GM19193 (cell line): Measurements from ENCODE around the gene ME1.

Experiments used
- POLR2A ChIP-seq: IDR thresholded peaks from 4 replicates; pipeline ENCODE4 v1.6.1; 2011; ENCODE audit not compliant: insufficient read depth, insufficient read length; ENCODE audit errors: extremely low read depth

The ME1 gene

GRCh38 chr6:83192456-83192855, 238.4 kb downstream of the ME1 start:
- TF ChIP-seq POLR2A, result no peak

- no peak for TF ChIP-seq POLR2A
Observed at GRCh38 chr6:83190626-83191025, 240.2 kb downstream of the ME1 start.

- no peak for TF ChIP-seq POLR2A
Observed at GRCh38 chr6:83188501-83188900, 242.3 kb downstream of the ME1 start.

- no peak for TF ChIP-seq POLR2A
Observed at GRCh38 chr6:83185096-83185495, 245.8 kb downstream of the ME1 start.

- no peak for TF ChIP-seq POLR2A
Observed at GRCh38 chr6:83183082-83183828, 247.6 kb downstream of the ME1 start.

- TF ChIP-seq POLR2A, result no peak
Observed at GRCh38 chr6:83182114-83182513, 248.7 kb downstream of the ME1 start.

- TF ChIP-seq POLR2A, result no peak
Observed at GRCh38 chr6:83180426-83180950, 250.4 kb downstream of the ME1 start.

GRCh38 chr6:83176246-83176645, 254.6 kb downstream of the ME1 start:
- TF ChIP-seq POLR2A, result no peak

GRCh38 chr6:83169511-83169910, 261.3 kb downstream of the ME1 start:
- TF ChIP-seq POLR2A, result no peak

GRCh38 chr6:83169106-83169505, 261.7 kb downstream of the ME1 start:
- no peak for TF ChIP-seq POLR2A

GRCh38 chr6:83168556-83168955, 262.3 kb downstream of the ME1 start:
- TF ChIP-seq POLR2A, result no peak

- TF ChIP-seq POLR2A, result no peak
Observed at GRCh38 chr6:83167726-83168278, 263.0 kb downstream of the ME1 start.
